ENCODE data around the gene BASP1. TPM values are rescaled to one million over a fixed set of nuclear protein-coding genes. Genes with fewer than 3 reads are reported as not detected.
A peak's percentile ranks its signal among the peaks of the same experiment; 100 is the strongest.

The BASP1 gene
- total and polyA plus RNA-seq, 10 of the 15 experiments (the other 5 are each of a cell fraction or from before 2014, with no cell fraction given), result 27.3 to 190 (median 102) TPM

- TF ChIP-seq SUPT20H (IDR thresholded peaks at IDR 0.05; ENCODE audit: borderline replicate concordance, control insufficient read depth, low read depth, low read length) (no peak), RAD21 (IDR thresholded peaks at IDR 0.05; ENCODE audit: insufficient read depth, low read depth, low read length) (0 out of 2 replicates have a peak, but pooled peaks have one; percentile 1), HDAC2 (IDR thresholded peaks at IDR 0.05) (no peak), CREM (IDR thresholded peaks at IDR 0.05; ENCODE audit: low read depth) (peak; percentile 56; the same call in 1 of the 2 replicates), MLLT1 (IDR thresholded peaks at IDR 0.05) (no peak), NFXL1 (IDR thresholded peaks at IDR 0.05; ENCODE audit: borderline replicate concordance) (no peak), RFX5 (IDR thresholded peaks at IDR 0.05; ENCODE audit: low read depth, low read length) (no peak), ZNF384 (IDR thresholded peaks at IDR 0.05; ENCODE audit: borderline replicate concordance, low read depth, low read length) (peak; percentile 74; the same call in 1 of the 2 replicates), SMAD5 (IDR thresholded peaks at IDR 0.05; ENCODE audit: low read depth) (no peak), ZNF217 (IDR thresholded peaks at IDR 0.05) (no peak), MTA2 (IDR thresholded peaks at IDR 0.05; ENCODE audit: low read depth) (peak; percentile 78), KLF5 (IDR thresholded peaks at IDR 0.05; ENCODE audit: partially characterized antibody) (no peak), EP300 (IDR thresholded peaks at IDR 0.05; ENCODE audit: borderline replicate concordance in 1 of 2, control insufficient read depth in 1 of 2, low read depth in 2 of 2, low read length in 2 of 2) (peak; percentile 24 to 35; a peak in 1 of 4 replicates), IKZF2 (IDR thresholded peaks at IDR 0.05) (peak; percentile 53 to 77; a peak in 3 of 4 replicates), BMI1 (IDR thresholded peaks at IDR 0.05; ENCODE audit: borderline replicate concordance) (peak; percentile 42; the same call in 1 of the 2 replicates), BCL3 (IDR thresholded peaks at IDR 0.05; ENCODE audit: borderline replicate concordance, insufficient read depth, low read depth, low read length, poor library complexity, severe bottlenecking) (peak; percentile 15), FOXK2 (IDR thresholded peaks at IDR 0.05) (no peak), JUNB (IDR thresholded peaks at IDR 0.05) (peak; percentile 88), KAT2A (conservative IDR thresholded peaks at IDR 0.05; ENCODE audit: control insufficient read depth, low read depth, low read length) (no peak), RUNX3 (IDR thresholded peaks at IDR 0.05; ENCODE audit: low read length) (peak; percentile 73), FOXM1 (IDR thresholded peaks at IDR 0.05; ENCODE audit: low read depth, low read length) (peak; percentile 85; the same call in 1 of the 2 replicates), SREBF1 (IDR thresholded peaks at IDR 0.05; ENCODE audit: low read length) (no peak), EGR1 (IDR thresholded peaks at IDR 0.05; ENCODE audit: borderline replicate concordance in 1 of 2, low read depth in 2 of 2, low read length in 2 of 2) (0 out of 3 replicates have a peak, but pooled peaks of 1 of the 2 experiments have one; percentile 20), CBX5 (IDR thresholded peaks at IDR 0.05; ENCODE audit: low read depth) (peak; percentile 42; the same call in 1 of the 2 replicates), SIN3A (IDR thresholded peaks at IDR 0.05; ENCODE audit: low read depth, low read length) (no peak), ATF2 (IDR thresholded peaks at IDR 0.05; ENCODE audit: low read length) (peak; percentile 97), STAT1 (conservative IDR thresholded peaks at IDR 0.05) (no peak), RAD51 (IDR thresholded peaks at IDR 0.05) (no peak), CEBPB (IDR thresholded peaks at IDR 0.05; ENCODE audit: borderline replicate concordance in 1 of 2, low read depth in 2 of 2, low read length in 2 of 2) (0 out of 4 replicates have a peak, but pooled peaks of 1 of the 2 experiments have one; percentile 13)
These were observed 11.4 kb downstream of the BASP1 start (continued) for GRCh38 chr5:17228821-17229291.
